ENCODE results near the gene INPP4B.

INPP4B gene

GRCh38 chr4:142778430-142778829 is 67.7 kb downstream of the INPP4B start:
- no peak for TF ChIP-seq CTCF (conservative IDR thresholded peaks at IDR 0.05)
- H3K27ac ChIP-seq = no peak overlapping the region

GRCh38 chr4:142777045-142777743 is 68.9 kb downstream of the INPP4B start:
- no peak for TF ChIP-seq CTCF (conservative IDR thresholded peaks at IDR 0.05)
- H3K27ac ChIP-seq = no peak overlapping the region

- TF ChIP-seq CTCF (conservative IDR thresholded peaks at IDR 0.05) = no peak
- H3K27ac ChIP-seq = no peak overlapping the region
Measured at GRCh38 chr4:142776026-142776425, 70.1 kb downstream of the INPP4B start.

GRCh38 chr4:142773505-142773904 is 72.6 kb downstream of the INPP4B start:
- no peak for TF ChIP-seq CTCF (conservative IDR thresholded peaks at IDR 0.05)
- no peak overlapping the region for H3K27ac ChIP-seq

GRCh38 chr4:142762280-142762679 is 83.8 kb downstream of the INPP4B start:
- TF ChIP-seq CTCF (conservative IDR thresholded peaks at IDR 0.05) = no peak
- H3K27ac ChIP-seq = no peak overlapping the region

- H3K27ac ChIP-seq = no peak overlapping the region
- no peak for TF ChIP-seq CTCF (conservative IDR thresholded peaks at IDR 0.05)
Measured at GRCh38 chr4:142752202-142752786, 93.8 kb downstream of the INPP4B start.

GRCh38 chr4:142743121-142743825 is 102.8 kb downstream of the INPP4B start:
- no peak for TF ChIP-seq CTCF (conservative IDR thresholded peaks at IDR 0.05)
- H3K27ac ChIP-seq = no peak overlapping the region
